Fibroblast of skin of back (primary cell): Measurements from ENCODE around the gene TCF7L2. TPM values are rescaled to one million over a fixed set of nuclear protein-coding genes. Genes with fewer than 3 reads are reported as not detected.

Experiments used
- DNase-seq: peaks from one replicate; pipeline ENCODE4 v3.0.0-alpha.2; 2013
- polyA plus RNA-seq, 2 experiments: library from polyadenylated mRNA; unstranded; fragments of 120-200 nt; gene quantifications; one replicate each; pipeline ENCODE4 v1.2.1, GENCODE V29; 2013; ENCODE audit not compliant: insufficient read length in 2 of 2

Gene TCF7L2
- 25.1 TPM for polyA plus RNA-seq (2013, experiment 1 of 2; ENCODE audit: insufficient read length)
- polyA plus RNA-seq (2013, experiment 2 of 2; ENCODE audit: insufficient read length): 18.6 TPM

DNA sequence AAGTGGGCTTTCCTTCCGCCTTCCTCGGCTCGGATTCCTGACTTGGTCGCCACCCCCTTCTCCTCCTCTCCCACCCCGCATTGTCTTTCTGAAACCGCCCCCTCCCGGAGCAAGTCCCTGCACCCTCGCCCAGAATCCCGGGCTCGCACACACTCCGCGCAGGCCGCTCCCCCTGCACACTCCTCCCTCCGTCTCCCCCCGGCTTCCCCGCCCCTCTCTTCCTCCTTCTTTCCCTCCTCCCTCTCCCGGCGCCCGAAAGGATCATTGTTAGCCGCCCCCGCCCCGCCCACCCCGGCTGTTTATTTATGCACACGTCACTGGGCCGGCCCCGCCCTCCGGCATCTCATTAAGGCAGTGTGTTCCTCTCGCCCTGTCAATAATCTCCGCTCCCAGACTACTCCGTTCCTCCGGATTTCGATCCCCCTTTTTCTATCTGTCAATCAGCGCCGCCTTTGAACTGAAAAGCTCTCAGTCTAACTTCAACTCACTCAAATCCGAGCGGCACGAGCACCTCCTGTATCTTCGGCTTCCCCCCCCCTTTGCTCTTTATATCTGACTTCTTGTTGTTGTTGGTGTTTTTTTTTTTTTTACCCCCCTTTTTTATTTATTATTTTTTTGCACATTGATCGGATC is at the start of gene TCF7L2:
TSS of gene TCF7L2 (plus strand) at position 373 of the 633 bp plus-strand sequence. CDS start 510 bp downstream, outside the sequence.
- DNase-seq: peak; percentile 98

DNA sequence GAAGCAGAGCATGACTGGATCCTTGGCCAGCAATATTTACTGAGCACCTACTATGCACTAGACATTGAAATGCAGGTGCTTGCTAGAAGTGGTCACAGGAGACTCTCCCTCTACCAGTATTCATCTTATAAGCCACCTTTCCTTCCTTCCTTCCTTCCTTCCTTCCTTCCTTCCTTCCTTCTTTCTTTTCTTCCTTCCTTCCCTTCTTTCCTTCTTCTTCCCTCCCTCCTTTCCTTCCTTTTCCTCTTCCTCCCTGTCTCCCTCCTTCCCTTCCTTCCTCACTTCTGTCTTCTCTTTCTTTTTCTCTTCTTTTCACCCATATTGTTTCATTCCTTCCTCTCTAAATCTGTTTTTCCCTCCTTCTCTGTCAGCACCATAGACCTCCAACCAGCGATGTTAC is 47.3 kb upstream of the TCF7L2 start:
- DNase-seq: no peak

DNA sequence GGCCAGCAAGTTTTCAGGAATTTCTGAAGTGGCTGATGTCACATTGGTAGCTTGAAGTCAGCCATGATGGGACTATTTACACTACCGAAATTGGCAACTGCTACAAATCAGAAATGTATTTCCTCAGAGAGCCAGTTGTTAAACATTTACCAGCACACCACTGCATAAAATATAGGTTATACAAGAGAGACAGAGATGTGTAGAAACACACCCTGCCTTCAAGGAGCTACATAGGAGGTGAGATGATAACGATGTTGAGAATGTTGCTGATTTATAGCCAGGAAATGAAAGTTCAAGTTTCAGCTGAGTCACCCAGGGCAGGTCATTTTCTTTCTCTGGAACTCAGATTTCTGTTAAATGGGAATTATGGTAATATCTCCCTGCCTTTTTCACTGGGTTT is 46.0 kb upstream of the TCF7L2 start:
- peak; percentile 61 for DNase-seq

DNA sequence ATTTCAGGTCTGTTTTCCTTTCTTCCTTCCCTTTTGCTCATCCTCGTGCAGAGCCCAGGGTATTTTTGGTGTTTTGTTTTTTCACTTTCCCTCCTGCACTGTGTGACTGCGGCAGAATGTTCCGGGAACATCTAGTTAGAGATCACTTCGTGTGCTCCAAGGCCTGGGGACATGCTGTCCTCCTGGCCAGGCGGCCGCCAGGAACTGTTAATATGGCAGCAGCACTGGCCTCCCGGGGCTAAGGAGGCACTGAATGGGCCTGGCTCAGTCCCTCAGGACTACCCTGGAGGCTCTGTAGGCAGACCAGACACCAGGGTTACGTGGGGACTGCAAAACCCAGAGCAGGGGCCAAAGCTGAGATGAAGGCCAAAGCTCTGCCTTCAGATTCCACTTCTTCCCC is 43.1 kb upstream of the TCF7L2 start:
- no peak for DNase-seq

GRCh38 chr10:112907893-112908292 is 42.2 kb upstream of the TCF7L2 start:
- peak; percentile 9 for DNase-seq

GRCh38 chr10:112911206-112911605 is 38.8 kb upstream of the TCF7L2 start:
- DNase-seq: no peak

DNA sequence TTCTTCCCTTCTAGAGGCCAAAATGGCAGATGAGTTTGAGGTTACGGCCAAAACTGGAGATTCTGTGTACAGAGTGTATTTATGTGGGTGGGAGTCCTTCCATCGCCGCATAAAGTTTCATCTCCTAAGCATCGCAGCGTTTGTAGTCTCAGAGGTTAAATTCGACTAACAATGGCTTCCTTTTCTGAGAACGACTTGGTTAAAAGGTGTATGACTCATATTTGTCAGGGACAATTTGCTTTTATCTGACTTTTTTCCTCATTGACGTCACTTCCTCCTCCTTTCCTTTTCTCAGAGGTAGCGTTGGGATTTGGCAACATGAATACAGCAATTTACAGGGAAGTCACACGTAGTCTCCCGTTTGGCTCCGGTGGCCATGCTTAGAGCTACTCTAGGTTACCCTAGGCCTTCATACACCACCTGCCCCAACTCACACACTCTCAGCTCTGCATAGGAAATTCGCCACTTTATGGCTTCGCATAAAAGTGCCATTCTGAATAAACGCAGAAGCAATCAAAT is 37.6 kb upstream of the TCF7L2 start:
- no peak for DNase-seq

GRCh38 chr10:112913255-112913654 is 36.8 kb upstream of the TCF7L2 start:
- DNase-seq: no peak

DNA sequence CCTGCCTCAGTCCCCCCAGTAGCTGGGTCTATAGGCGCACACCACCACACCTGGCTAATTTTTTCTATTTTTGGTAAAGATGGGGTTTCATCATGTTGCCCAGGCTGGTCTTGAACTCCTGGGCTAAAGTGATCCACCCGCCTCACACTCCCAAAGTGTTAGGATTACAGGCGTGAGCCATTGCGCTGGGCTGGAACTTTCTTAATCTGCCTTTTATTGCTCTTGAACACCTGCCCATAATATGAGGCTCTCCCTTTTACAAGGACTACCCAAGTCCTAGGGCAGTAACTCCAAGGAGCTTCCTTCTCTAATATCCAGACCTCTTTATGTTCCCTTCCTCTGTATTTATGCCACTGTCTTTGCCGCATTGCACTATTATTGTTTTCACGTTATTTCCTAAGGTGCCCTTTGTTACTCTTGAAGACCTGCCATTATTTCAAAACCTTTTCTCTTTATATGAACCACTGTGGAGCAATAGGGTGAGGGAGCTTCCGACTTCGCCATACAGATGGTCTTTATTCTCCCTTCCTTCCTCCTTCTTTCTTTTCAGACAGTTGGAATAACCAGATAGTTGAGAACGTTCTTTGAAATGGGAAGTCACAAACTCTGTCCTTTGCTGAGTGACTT is 36.3 kb upstream of the TCF7L2 start:
- no peak for DNase-seq

GRCh38 chr10:112914288-112914952 is 35.6 kb upstream of the TCF7L2 start:
- no peak for DNase-seq

DNA sequence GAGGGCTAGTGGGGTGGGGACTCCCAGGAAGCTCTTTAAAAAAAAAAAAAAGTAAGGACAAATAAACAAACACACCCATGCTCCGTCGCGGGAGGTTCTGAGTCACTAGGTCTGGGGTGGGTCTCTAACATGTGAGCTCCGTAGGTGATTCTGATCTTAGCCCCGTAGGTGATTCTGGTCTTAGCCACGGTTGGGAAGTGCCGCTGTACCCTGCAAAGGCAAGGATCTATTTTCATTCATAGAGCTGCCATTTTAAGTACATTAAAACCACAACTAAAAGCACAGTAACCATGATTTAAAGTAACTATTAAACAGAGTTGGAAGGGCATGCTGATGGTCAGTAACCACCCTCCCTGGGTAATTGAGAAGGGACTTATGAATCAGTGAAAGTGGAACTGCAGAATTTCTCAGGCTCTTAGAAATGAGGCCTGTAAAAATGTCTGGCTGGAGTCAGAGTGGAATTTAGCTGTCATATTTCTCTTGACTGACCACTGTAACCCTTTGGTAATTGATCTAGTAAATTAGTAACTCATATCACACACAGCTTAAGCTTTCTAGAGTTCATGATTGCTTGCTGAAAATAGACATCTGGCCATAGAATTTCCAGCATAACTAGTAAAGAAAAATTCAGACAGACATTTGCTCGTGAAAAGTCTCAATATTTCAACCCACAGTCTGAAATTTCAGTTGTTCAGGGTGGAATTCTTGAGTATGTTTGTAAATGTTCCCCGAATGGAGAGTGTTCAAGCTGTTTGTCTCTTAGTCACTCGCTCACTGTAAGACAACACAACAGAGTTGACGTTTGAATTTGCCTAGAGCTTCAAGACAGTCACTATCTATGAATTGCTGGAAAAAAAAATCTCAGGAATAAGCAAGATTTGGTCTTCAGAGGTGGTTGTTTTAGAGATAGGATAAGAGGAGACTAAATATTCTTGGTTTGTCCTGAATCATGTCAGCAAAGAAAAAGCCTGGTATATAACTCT is 34.2 kb upstream of the TCF7L2 start:
- no peak for DNase-seq

DNA sequence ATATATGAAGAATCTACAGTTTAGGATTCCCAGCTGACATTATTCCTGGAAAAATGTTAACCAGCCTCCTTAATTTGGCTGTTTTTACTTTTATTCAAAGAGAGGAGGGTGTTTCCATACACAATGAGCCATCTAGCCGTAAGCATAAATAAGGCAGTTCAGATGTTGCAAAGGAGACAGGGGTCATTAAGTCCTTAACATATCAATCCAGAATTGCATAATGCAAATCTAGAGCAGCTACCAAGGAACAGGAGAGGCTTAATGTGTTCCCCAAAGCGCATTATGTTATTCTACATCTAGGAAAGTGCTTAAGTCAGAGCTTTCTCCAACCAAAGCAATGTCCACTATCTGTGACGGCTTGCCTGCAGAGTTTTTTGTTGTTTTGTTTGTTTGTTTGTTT is 32.4 kb upstream of the TCF7L2 start:
- DNase-seq: no peak

DNA sequence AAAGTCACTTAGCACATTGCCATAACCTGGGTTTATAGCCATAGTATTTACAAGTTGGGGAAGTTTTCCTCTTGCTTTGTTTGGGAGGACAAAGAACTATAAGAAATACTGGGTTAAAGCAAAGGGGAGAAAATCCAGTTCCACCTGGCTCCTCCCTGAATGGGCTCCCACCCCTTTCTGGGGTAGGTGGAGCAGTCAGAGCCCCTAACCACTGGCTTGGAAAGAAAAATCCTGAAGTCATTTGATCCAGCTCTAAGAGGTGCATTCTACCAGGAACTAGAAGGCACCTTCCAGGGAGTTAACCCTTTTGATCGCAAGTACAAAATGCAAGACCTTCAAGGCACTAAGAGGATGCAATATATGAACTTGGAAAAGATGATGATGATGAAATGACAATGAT is 31.3 kb upstream of the TCF7L2 start:
- no peak for DNase-seq

GRCh38 chr10:112919721-112920120 is 30.3 kb upstream of the TCF7L2 start:
- DNase-seq: peak; percentile 92

- DNase-seq: no peak
These were observed 22.9 kb upstream of the TCF7L2 start for GRCh38 chr10:112926906-112927688.

DNA sequence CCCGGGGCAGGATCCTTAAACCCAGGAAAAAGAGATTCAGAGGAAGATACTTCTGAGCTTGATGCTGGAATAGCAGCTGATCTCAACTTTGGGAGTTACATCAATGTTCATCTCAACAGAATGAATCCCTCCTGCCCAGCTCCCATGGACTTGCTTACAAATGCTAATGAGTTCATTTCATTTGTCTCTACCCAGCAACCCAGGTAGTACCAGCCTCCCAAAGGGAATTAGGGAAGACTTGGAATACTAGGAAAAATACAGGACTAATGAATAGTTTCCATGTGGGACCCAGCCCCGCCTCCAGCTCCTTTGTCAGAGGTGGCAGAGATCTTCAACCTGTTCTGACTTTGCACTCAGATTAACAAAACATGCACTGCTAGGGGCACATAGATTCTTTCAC is 22.1 kb upstream of the TCF7L2 start:
- no peak for DNase-seq

DNA sequence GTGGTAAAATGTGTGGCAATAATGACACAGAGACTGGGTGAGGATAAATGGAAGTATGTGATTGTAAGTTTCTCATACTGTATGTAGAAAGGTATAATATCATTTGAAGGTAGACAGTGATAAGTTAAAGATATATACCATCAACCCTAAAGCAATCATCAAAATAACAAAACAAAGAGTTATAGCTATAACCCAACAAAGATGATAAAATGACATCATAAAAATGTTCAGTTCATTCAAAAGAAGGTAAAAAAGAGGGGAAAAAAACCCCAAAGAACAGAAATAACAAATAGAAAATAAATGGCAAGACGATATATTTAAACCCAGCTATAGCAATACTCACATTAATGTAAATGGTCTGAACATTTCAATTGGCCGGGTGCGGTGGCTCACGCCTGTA is 17.4 kb upstream of the TCF7L2 start:
- DNase-seq: no peak

GRCh38 chr10:112934193-112934592 is 15.9 kb upstream of the TCF7L2 start:
- DNase-seq: no peak

GRCh38 chr10:112938808-112939482 is 11.1 kb upstream of the TCF7L2 start:
- no peak for DNase-seq

DNA sequence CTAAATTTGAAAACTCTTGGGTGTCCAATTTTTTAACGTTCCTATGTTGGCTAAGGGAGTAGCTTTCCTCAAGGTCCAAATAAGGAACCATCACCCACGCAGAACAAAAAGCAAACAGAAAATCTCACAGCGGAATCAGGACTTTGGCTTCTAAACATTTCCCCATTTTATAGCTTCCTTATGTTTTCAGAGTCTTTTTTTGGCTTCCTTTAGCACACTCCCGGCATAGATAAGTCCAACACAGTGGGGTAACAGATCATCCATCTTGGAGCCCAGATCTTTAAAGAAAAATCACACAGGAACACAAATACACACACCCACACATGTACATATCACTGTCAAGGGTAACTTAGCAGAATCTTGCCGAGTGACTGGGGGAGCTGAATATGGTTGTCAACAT is 4.2 kb upstream of the TCF7L2 start:
- no peak for DNase-seq

GRCh38 chr10:112946649-112947048 is 3.4 kb upstream of the TCF7L2 start:
- DNase-seq: no peak
